Tibial nerve (tissue), 4 donors: Measurements from ENCODE around the gene SF1. TPM values are rescaled to one million over a fixed set of nuclear protein-coding genes. Genes with fewer than 3 reads are reported as not detected.

ENCODE experiments used
- DNase-seq, 2 donors: peaks; one replicate each; pipeline ENCODE4 v3.0.0-alpha.2; 2019; ENCODE audit warnings: low spot score in 2 of 2
- H3K27ac ChIP-seq, 4 donors: fragments of 200-600 bp; sonication (generic) in 3 of 4; one replicate each; pipeline ENCODE4 v1.5.1; 2017 to 2019; ENCODE audit warnings: mild to moderate bottlenecking in 1 of 4
- H3K27me3 ChIP-seq, 2 donors: fragments of 200-600 bp; sonication (generic) in 1 of 2; one replicate each; pipeline versions ENCODE4 v1.5.1 to v1.6.0; 2017 to 2019
- H3K36me3 ChIP-seq, 3 donors: fragments of 200-600 bp; sonication (generic); one replicate each; pipeline ENCODE4 v1.5.1; 2018 to 2019
- H3K4me1 ChIP-seq, 4 donors: fragments of 200-600 bp; sonication (generic) in 3 of 4; one replicate each; pipeline ENCODE4 v1.5.1; 2017 to 2019
- H3K4me3 ChIP-seq, 4 donors: fragments of 200-600 bp; sonication (generic) in 3 of 4; one replicate each; pipeline ENCODE4 v1.5.1; 2017 to 2019; ENCODE audit warnings: mild to moderate bottlenecking in 1 of 4, moderate library complexity in 1 of 4
- H3K9me3 ChIP-seq, 4 donors: fragments of 200-600 bp; sonication (generic) in 3 of 4; one replicate each; pipeline ENCODE4 v1.5.1; 2017 to 2019
- EP300 ChIP-seq, 2 donors: sonication (generic); formaldehyde crosslinking; IDR thresholded peaks; one replicate each; pipeline ENCODE4 v1.6.1; 2017; ENCODE audit warnings: antibody characterized with exemption in 2 of 2, mild to moderate bottlenecking in 1 of 2
- POLR2A ChIP-seq, 2 donors: fragments of 450-650 bp; IDR thresholded peaks; one replicate each; pipeline ENCODE4 v1.6.1; 2017; ENCODE audit warnings: antibody characterized with exemption in 2 of 2, mild to moderate bottlenecking in 2 of 2, moderate library complexity in 2 of 2
- WGBS, 2 donors: methylation state at CpG; one replicate each; pipeline ENCODE4 v1.1.5; 2018; 5-methylcytosine and 5-hydroxymethylcytosine counted together
- total RNA-seq, 4 donors: library from RNA; depleted of rRNA; stranded (reverse); fragments of >200 nt; gene quantifications; one replicate each; pipeline ENCODE4 v1.1.0, GENCODE V29; 2016
- TF ChIP-seq, protein P1 (sequence below), 5 experiments: fragments of 200-600 bp in 3 of 5; fragments of 450-650 bp in 2 of 5; sonication (generic) in 3 of 5; IDR thresholded peaks; one replicate each; pipeline ENCODE4 v1.5.1; 2016 to 2019; ENCODE audit warnings: antibody characterized with exemption in 5 of 5, mild to moderate bottlenecking in 3 of 5, moderate library complexity in 2 of 5

The SF1 gene
- total RNA-seq, 4 donors from 2014 or later, result 368 to 416 (median 372) TPM

- H3K4me1 ChIP-seq, result no peaks in the 10 kb centered on the region
- no peak overlapping the region for H3K4me3 ChIP-seq
- no peak overlapping the region for H3K27ac ChIP-seq
- TF ChIP-seq EP300 (IDR thresholded peaks at IDR 0.05) (no peak), POLR2A (IDR thresholded peaks at IDR 0.05) (no peak)
- TF ChIP-seq, protein P1, sequence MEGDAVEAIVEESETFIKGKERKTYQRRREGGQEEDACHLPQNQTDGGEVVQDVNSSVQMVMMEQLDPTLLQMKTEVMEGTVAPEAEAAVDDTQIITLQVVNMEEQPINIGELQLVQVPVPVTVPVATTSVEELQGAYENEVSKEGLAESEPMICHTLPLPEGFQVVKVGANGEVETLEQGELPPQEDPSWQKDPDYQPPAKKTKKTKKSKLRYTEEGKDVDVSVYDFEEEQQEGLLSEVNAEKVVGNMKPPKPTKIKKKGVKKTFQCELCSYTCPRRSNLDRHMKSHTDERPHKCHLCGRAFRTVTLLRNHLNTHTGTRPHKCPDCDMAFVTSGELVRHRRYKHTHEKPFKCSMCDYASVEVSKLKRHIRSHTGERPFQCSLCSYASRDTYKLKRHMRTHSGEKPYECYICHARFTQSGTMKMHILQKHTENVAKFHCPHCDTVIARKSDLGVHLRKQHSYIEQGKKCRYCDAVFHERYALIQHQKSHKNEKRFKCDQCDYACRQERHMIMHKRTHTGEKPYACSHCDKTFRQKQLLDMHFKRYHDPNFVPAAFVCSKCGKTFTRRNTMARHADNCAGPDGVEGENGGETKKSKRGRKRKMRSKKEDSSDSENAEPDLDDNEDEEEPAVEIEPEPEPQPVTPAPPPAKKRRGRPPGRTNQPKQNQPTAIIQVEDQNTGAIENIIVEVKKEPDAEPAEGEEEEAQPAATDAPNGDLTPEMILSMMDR (IDR thresholded peaks at IDR 0.05), result no peak
- H3K9me3 ChIP-seq, result no peaks in the 10 kb centered on the region
- H3K36me3 ChIP-seq, result peaks cover 0 to 73% (median 13%) of the 10 kb centered on the region in 3 donors
- 49 to 55% methylated on average over 11 of the region's 11 CpGs for WGBS, 2 donors
- H3K27me3 ChIP-seq, result no peaks in the 10 kb centered on the region
- DNase-seq, result no peak
These were observed 15.2 kb upstream of the SF1 start for GRCh38 chr11:64793271-64794160.

DNA sequence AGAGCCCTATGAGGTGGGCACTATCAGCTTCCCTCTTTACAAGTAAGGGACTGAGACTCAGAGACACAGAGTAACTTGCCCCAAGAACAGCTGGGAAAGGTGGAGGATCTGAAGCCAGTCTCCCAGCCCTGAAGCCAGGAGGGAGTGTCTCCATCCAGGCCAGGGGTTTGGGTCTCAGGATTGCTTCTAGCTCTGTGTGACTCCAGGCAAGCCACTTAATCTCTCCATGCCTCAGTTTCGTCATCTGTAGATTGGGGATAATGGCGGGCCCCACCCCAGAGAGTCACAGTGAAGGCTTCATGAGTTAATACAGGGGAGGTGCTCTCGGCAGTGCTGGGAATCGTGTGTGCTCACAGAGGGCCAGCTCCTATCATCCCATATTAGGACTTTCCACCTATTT, 14.1 kb upstream of the SF1 start:
- no peaks in the 10 kb centered on the region for H3K27me3 ChIP-seq
- DNase-seq, result no peak
- TF ChIP-seq POLR2A (IDR thresholded peaks at IDR 0.05) (no peak), EP300 (IDR thresholded peaks at IDR 0.05) (no peak)
- TF ChIP-seq, protein P1 (IDR thresholded peaks at IDR 0.05), result no peak
- WGBS, 2 donors, result 81 to 91% methylated on average over 4 of the region's 4 CpGs
- H3K27ac ChIP-seq, result no peak overlapping the region
- H3K4me3 ChIP-seq, result no peak overlapping the region
- H3K4me1 ChIP-seq, result peaks cover 0 to 5% (median 0%) of the 10 kb centered on the region in 4 donors
- H3K36me3 ChIP-seq, result peaks cover 0 to 68% (median 13%) of the 10 kb centered on the region in 3 donors
- H3K9me3 ChIP-seq, result no peaks in the 10 kb centered on the region

GRCh38 chr11:64791781-64792291, 13.5 kb upstream of the SF1 start:
- no peak for DNase-seq
- peaks cover 0 to 61% (median 13%) of the 10 kb centered on the region in 3 donors for H3K36me3 ChIP-seq

DNA sequence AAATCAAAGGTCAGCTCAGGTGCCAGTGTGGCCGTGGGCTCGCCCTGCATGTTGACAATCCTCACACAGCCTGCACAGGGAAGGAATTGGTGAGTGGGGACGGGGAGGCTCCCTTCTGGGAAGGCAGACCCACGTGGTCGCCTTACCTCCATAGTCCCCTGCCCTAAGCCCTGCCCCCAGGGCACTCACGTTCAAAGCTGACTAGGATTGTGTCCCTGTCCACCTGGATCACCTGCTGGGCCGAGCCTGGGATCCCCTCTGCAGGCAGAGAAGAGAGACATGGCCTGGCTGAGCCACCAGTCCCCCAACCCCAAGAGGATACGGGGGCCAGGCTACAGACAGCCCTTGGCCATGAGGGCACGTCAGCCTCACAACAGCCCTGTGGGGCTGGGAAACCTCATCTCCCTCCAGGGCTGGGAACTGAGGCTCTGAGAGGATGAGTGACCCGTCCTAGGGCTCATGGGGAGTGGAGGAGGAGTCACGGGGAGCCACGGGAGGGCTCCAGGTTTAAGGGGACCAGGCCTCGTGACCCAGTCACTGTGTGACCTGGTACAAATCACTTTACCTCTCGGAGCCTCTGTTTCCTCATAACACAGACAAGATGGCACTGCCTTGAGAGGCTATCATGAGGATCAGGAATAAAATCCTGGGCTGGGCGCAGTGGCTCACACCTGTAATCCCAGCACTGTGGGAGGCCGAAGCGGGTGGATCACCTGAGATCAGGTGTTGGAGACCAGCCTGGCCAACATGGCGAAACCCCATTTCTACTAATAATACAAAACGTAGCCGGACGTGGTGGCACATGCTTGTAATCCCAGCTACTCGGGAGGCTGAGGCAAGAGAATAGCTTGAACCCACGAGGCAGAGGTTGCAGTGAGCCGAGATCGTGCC, 12.1 kb upstream of the SF1 start:
- DNase-seq, result no peak
- Histone ChIP-seq H3K4me1 (peaks cover 0 to 5% (median 0%) of the 10 kb centered on the region in 4 donors), H3K9me3 (no peaks in the 10 kb centered on the region), H3K27me3 (no peaks in the 10 kb centered on the region), H3K36me3 (peaks cover 0 to 49% (median 3%) of the 10 kb centered on the region in 3 donors), H3K4me3 (no peak overlapping the region), H3K27ac (no peak overlapping the region)
- WGBS, 2 donors, result 81 to 86% methylated on average over 23 to 25 of the region's 25 CpGs
- no peak for TF ChIP-seq POLR2A (IDR thresholded peaks at IDR 0.05)
- no peak for TF ChIP-seq EP300 (IDR thresholded peaks at IDR 0.05)
- TF ChIP-seq, protein P1 (IDR thresholded peaks at IDR 0.05), result no peak

More at GRCh38 chr11:64791781-64792291, 13.5 kb upstream of the SF1 start:
- H3K27me3 ChIP-seq, result no peaks in the 10 kb centered on the region
- H3K9me3 ChIP-seq, result no peaks in the 10 kb centered on the region
- H3K4me3 ChIP-seq, result no peak overlapping the region
- no peak overlapping the region for H3K27ac ChIP-seq
- WGBS, 2 donors, result 89 to 94% methylated on average over 3 to 13 of the region's 14 CpGs
- peaks cover 0 to 5% (median 0%) of the 10 kb centered on the region in 4 donors for H3K4me1 ChIP-seq
- TF ChIP-seq POLR2A (IDR thresholded peaks at IDR 0.05) (no peak), EP300 (IDR thresholded peaks at IDR 0.05) (no peak)
- TF ChIP-seq, protein P1 (IDR thresholded peaks at IDR 0.05), result no peak
